Suprapubic skin (tissue), 4 donors: ENCODE results near the gene SDHB. TPM values are rescaled to one million over a fixed set of nuclear protein-coding genes. Genes with fewer than 3 reads are reported as not detected.
"Not testable (repeated sequence)": the region's sequence is repeated elsewhere in the genome, so short reads cannot be mapped to it uniquely, and the experiment has no call there.

ENCODE experiments used
- DNase-seq, 2 donors: peaks; one replicate each; pipeline ENCODE4 v3.0.0-alpha.2; 2019; ENCODE audit warnings: low spot score in 2 of 2
- H3K27ac ChIP-seq: fragments of 200-600 bp; sonication (generic); one replicate; pipeline ENCODE4 v1.5.1; 2019
- H3K27me3 ChIP-seq: fragments of 200-600 bp; sonication (generic); one replicate; pipeline ENCODE4 v1.5.1; 2019
- H3K36me3 ChIP-seq: fragments of 200-600 bp; sonication (generic); one replicate; pipeline ENCODE4 v1.5.1; 2019
- H3K4me1 ChIP-seq: fragments of 200-600 bp; sonication (generic); one replicate; pipeline ENCODE4 v1.5.1; 2019
- H3K4me3 ChIP-seq: fragments of 200-600 bp; sonication (generic); one replicate; pipeline ENCODE4 v1.5.1; 2019; ENCODE audit warnings: mild to moderate bottlenecking
- H3K9me3 ChIP-seq: fragments of 200-600 bp; sonication (generic); one replicate; pipeline ENCODE4 v1.5.1; 2019
- CTCF ChIP-seq, 2 donors: fragments of 200-600 bp in 1 of 2; fragments of 450-650 bp in 1 of 2; sonication (generic) in 1 of 2; IDR thresholded peaks; one replicate each; pipeline ENCODE4 v1.5.1; 2016 to 2019; ENCODE audit warnings: antibody characterized with exemption in 2 of 2, mild to moderate bottlenecking in 1 of 2, moderate library complexity in 1 of 2
- EP300 ChIP-seq: sonication (generic); formaldehyde crosslinking; IDR thresholded peaks from one replicate; pipeline ENCODE4 v1.6.1; 2017; ENCODE audit warnings: antibody characterized with exemption
- POLR2A ChIP-seq, 2 donors: fragments of 450-650 bp; IDR thresholded peaks; one replicate each; pipeline ENCODE4 v1.6.1; 2017; ENCODE audit warnings: antibody characterized with exemption in 2 of 2, mild to moderate bottlenecking in 2 of 2, moderate library complexity in 2 of 2
- POLR2AphosphoS5 ChIP-seq, 3 donors: sonication (generic); formaldehyde crosslinking; IDR thresholded peaks; one replicate each; pipeline ENCODE4 v1.6.1; 2017; ENCODE audit warnings: antibody characterized with exemption in 3 of 3
- WGBS: methylation state at CpG from one replicate; pipeline ENCODE4 v1.1.5; 2018; 5-methylcytosine and 5-hydroxymethylcytosine counted together
- total RNA-seq, 4 donors: library from RNA; depleted of rRNA; stranded (reverse); fragments of >200 nt; gene quantifications; one replicate each; pipeline ENCODE4 v1.1.0, GENCODE V29; 2016

Gene SDHB
- total RNA-seq, 4 donors from 2014 or later, result 69.0 to 98.3 (median 90.5) TPM

- DNase-seq, result no peak
- Histone ChIP-seq H3K27me3 (no peaks in the 10 kb centered on the region), H3K4me3 (no peak overlapping the region), H3K4me1 (no peaks in the 10 kb centered on the region), H3K27ac (no peak overlapping the region), H3K36me3 (no peaks in the 10 kb centered on the region), H3K9me3 (no peaks in the 10 kb centered on the region)
- no peak for TF ChIP-seq EP300
- 72% methylated on average over 9 of the region's 10 CpGs for WGBS
Measured at GRCh38 chr1:17067465-17068240, 13.8 kb upstream of the SDHB start.

GRCh38 chr1:17067069-17067426, 13.2 kb upstream of the SDHB start:
- WGBS, result 75% methylated on average over 3 of the region's 3 CpGs
- no peaks in the 10 kb centered on the region for H3K36me3 ChIP-seq
- no peaks in the 10 kb centered on the region for H3K27me3 ChIP-seq
- TF ChIP-seq CTCF (IDR thresholded peaks at IDR 0.05) (no peak), POLR2A (IDR thresholded peaks at IDR 0.05) (no peak)
- H3K9me3 ChIP-seq, result no peaks in the 10 kb centered on the region
- no peak for DNase-seq
- no peak overlapping the region for H3K27ac ChIP-seq
- H3K4me1 ChIP-seq, result no peaks in the 10 kb centered on the region
- no peak overlapping the region for H3K4me3 ChIP-seq

- no peaks in the 10 kb centered on the region for H3K4me1 ChIP-seq
- WGBS, result 73% methylated on average over 11 of the region's 11 CpGs
- DNase-seq, result no peak
- TF ChIP-seq CTCF (IDR thresholded peaks at IDR 0.05), result no peak
- no peak for TF ChIP-seq POLR2AphosphoS5 (IDR thresholded peaks at IDR 0.05)
- no peak for TF ChIP-seq EP300
- TF ChIP-seq POLR2A (IDR thresholded peaks at IDR 0.05), result no peak
- H3K4me3 ChIP-seq, result no peak overlapping the region
- H3K36me3 ChIP-seq, result no peaks in the 10 kb centered on the region
- H3K27ac ChIP-seq, result no peak overlapping the region
- no peaks in the 10 kb centered on the region for H3K27me3 ChIP-seq
- H3K9me3 ChIP-seq, result no peaks in the 10 kb centered on the region
Measured at GRCh38 chr1:17066361-17067068, 12.7 kb upstream of the SDHB start.

- H3K9me3 ChIP-seq, result no peaks in the 10 kb centered on the region
- DNase-seq, result no peak
- 79% methylated on average over 7 of the region's 7 CpGs for whole genome bisulfite sequencing
Measured at GRCh38 chr1:17065666-17066065, 11.8 kb upstream of the SDHB start.

GRCh38 chr1:17062751-17063150, 8.9 kb upstream of the SDHB start:
- H3K4me1 ChIP-seq, H3K9me3 ChIP-seq, H3K36me3 ChIP-seq, DNase-seq, H3K27me3 ChIP-seq, H3K27ac ChIP-seq, H3K4me3 ChIP-seq: not testable (repeated sequence)
- 82% methylated on average over 7 of the region's 7 CpGs for WGBS

More at GRCh38 chr1:17065666-17066065, 11.8 kb upstream of the SDHB start:
- Histone ChIP-seq H3K27ac (no peak overlapping the region), H3K36me3 (no peaks in the 10 kb centered on the region), H3K4me1 (no peaks in the 10 kb centered on the region), H3K4me3 (no peak overlapping the region), H3K27me3 (no peaks in the 10 kb centered on the region)
- TF ChIP-seq POLR2AphosphoS5 (IDR thresholded peaks at IDR 0.05) (no peak), CTCF (IDR thresholded peaks at IDR 0.05) (no peak), EP300 (no peak), POLR2A (IDR thresholded peaks at IDR 0.05) (no peak)

- H3K36me3 ChIP-seq, result no peaks in the 10 kb centered on the region
- no peak overlapping the region for H3K4me3 ChIP-seq
- no peak for DNase-seq
- TF ChIP-seq POLR2A (IDR thresholded peaks at IDR 0.05), result no peak
- no peak for TF ChIP-seq POLR2AphosphoS5 (IDR thresholded peaks at IDR 0.05)
- no peak for TF ChIP-seq EP300
- TF ChIP-seq CTCF (IDR thresholded peaks at IDR 0.05), result no peak
- H3K27me3 ChIP-seq, result no peaks in the 10 kb centered on the region
- no peaks in the 10 kb centered on the region for H3K4me1 ChIP-seq
- H3K9me3 ChIP-seq, result no peaks in the 10 kb centered on the region
- 89% methylated on average over 2 of the region's 2 CpGs for WGBS
- H3K27ac ChIP-seq, result no peak overlapping the region
Measured at GRCh38 chr1:17061892-17062291, 8.1 kb upstream of the SDHB start.
